GM21825 (cell line): ENCODE measurements around the gene LHFPL6.
A peak's percentile ranks its signal among the peaks of the same experiment; 100 is the strongest.

Source experiments
- ATAC-seq: cut with Tn5 transposase; IDR thresholded peaks from one replicate; pipeline ENCODE4 v1.9.1; 2021; ENCODE audit warnings: mild to moderate bottlenecking, moderate library complexity; ENCODE audit not compliant: unreplicated experiment

Gene LHFPL6

DNA sequence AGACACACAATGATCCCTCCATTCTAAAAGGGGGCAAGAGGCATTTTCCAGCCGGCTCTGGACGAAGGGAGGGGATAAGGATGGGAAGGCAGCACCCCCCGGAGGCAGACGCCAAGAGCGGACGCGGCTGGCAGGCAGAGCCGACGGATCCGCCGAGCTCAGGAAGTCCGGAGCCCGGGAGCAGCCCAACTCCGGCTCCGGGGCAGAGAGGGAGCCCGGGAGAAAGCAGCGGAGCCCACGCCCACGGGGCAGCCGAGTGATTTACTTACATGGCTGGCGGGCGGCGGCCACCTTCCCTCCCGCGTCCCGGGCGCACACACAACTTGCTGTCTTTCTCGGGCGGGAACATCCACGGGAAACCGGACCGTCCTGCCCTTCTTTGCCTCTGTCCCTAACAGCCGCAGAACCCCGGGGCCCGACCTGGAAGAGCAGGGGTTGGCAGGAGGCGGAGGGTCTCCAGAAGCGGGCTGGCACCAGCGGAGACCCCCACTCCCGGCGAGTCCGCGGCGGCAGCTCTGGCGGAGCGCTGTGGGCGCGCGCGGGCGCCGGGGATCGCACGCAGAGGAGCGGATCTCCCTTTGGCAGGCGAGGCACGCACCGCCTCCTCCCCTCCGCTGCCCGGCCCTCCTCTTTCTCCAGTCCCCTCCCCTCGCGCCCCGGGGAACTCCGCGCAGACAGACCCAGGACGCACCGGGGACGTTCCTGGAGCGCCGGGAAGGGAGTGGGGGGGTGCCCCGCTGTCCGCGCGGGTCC lies at the start of gene LHFPL6:
Gene LHFPL6, minus strand, starts transcription at position 580 of the 753 bp plus-strand sequence.
- ATAC-seq, result peak; percentile 92

DNA sequence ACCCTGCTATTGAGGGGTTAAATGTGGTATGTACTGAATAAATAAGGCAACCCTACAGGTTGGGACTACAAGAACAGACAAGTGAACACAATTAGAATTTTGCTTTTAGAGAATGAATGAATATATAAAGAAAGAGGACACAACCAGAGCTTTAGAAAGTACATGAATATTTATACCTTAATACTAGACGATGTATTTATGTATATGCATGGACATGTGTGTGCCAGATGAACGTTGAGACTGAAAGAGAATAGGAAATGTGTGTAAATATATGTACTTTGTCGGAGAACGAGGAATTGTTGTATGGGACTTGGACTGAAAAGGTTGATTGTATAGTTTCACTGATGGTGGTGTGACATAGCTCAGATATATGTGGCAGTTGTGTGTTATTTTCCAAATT lies 43.1 kb upstream of the LHFPL6 start:
- no peak for ATAC-seq

GRCh38 chr13:39641645-39642044 lies 38.7 kb upstream of the LHFPL6 start:
- no peak for ATAC-seq

- no peak for ATAC-seq
Measured at GRCh38 chr13:39637890-39638289, 34.9 kb upstream of the LHFPL6 start.

- no peak for ATAC-seq
Measured at GRCh38 chr13:39635564-39635963, 32.6 kb upstream of the LHFPL6 start.

DNA sequence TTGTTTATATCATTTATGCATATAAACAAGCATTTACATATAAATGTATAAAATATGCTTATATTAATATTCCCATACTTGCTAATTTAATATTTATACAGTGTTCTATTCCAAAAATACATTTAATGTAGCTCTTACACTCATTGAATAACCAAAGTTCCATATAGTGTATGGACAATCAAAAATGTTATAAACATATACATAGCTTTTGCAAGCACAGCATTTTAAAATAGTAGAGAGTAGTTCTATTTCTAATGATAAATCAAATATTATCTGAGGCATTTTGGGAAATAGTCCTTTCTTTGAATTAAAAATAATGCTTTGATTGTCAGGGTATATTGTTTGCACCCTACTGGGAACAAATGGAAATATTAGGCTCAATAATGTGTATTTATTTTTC lies 30.0 kb upstream of the LHFPL6 start:
- ATAC-seq, result no peak

GRCh38 chr13:39631307-39631706 lies 28.3 kb upstream of the LHFPL6 start:
- ATAC-seq, result no peak

- ATAC-seq, result no peak
Measured at GRCh38 chr13:39623466-39623865, 20.5 kb upstream of the LHFPL6 start.

GRCh38 chr13:39618561-39618960 lies 15.6 kb upstream of the LHFPL6 start:
- ATAC-seq, result no peak

GRCh38 chr13:39616087-39616694 lies 13.2 kb upstream of the LHFPL6 start:
- ATAC-seq, result no peak

DNA sequence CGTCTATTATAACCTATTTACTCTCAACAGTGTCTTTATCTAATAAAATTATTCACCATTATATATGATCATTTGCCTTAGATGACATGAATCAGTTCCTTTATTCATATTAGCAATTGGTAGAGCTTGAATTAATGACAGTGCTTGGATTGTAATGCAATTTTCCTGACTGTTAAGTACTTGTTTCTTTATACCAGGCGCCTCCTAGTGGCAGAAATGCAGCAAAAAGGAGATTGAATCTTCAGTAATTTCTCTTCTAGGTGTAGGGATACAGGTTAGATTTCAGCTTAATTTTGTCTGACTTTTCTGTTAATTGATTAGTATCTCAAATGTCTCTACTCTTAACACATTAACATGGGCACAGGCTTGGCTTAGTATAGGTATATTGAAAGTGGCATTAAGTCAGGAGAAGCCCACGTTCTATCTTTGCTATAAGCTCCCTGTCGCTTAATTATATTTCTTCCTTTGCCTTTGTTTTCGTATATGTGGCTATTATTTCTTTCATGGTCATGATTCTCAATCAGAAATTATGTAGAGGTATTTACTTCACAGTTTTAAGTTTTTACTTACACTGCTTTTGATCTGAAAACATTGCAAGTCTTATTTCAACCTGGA lies 9.1 kb upstream of the LHFPL6 start:
- ATAC-seq, result no peak

- no peak for ATAC-seq
Measured at GRCh38 chr13:39607876-39608275, 4.9 kb upstream of the LHFPL6 start.

DNA sequence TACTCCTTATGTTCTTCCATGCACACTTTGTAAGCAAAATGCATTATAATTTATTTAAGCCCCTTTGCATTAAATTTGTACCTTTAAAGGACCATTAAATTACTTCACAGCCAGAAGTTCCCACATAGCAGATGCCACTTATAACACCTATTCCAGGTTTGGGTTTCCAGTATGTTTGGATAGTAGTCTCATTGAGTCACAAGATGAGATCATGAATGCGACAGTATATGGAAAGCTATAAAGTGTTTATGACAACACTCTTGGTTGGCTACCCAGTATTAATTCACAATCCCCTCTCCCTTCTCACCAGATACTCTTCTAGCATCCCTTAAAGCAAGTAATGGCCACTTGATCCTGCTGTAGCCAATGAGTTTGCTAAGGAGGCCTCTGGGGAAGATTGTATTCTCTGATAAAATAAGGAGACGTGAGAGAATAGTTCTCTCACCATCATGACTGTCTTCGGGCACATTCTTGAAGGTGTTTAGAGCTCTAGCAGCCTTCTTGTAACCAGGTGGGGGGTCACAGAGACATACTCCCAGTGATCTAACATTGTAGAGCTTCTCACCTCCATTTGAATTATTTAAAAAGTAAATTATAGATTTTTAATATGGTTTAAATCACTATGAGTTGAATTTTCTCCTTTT lies 2.8 kb upstream of the LHFPL6 start:
- ATAC-seq, result no peak

GRCh38 chr13:39604756-39605155 lies 1.8 kb upstream of the LHFPL6 start:
- no peak for ATAC-seq

DNA sequence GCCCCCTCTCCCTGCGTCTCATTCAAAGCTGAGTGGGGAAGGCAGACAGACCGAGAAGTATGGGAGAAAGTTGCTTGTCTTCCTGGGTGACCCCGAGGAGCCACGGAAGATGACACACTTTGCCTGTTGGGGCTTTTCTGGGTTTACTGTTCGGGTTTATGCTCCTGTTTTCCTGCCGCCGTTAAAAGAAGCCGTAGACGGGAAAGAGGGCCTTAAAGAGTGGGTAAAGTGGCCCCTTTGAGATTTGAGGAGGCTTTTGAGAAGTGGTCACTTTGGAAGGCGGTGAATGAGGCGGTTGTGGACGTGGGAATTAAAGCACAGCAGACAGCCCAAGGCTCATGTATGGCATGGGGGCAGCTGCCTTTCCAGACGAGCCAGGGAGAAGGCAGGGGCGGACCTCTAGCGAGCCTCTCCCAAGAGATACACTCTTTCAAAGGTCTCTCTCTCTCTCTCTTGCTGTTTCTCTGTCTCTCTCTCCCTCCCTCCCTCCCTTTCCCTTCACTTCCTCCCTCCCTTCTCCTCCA lies 493 bp upstream of the LHFPL6 start:
- ATAC-seq, result peak; percentile 27

DNA sequence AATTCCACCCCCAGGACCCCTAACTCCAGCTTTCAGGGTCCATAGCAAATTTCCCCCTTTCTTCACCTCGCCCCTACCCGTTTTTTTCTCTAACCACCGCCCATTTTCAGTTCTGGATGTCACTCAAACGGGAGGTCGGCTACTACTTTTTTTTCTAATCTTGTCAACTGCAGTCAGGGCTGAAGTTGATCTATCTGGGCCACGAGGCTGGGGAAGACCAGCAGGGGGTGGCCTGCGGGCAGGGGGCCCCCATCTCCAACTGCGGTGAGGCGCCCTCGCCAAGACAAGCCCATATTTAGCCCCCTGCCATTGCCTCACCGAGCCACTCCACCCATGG lies 748 bp downstream of the LHFPL6 start:
- ATAC-seq, result peak; percentile 18

DNA sequence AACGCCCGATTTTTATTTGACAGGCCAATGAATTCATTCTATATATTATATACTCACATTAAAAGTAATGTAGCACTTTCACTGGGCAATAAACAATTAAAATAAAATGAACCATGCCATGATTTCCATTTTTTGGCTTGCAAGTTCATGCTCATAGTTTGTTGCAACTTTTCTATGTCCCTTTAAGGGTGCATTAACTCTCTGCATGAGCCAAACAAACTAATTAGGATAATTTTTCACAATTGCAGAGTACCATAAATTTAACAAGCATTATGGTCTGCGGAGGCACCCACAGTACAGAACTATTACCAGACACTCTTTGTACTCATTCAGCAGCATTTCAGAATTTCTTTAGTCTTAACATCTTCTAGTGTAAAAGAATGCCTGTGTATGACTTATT lies 1.4 kb downstream of the LHFPL6 start:
- no peak for ATAC-seq

DNA sequence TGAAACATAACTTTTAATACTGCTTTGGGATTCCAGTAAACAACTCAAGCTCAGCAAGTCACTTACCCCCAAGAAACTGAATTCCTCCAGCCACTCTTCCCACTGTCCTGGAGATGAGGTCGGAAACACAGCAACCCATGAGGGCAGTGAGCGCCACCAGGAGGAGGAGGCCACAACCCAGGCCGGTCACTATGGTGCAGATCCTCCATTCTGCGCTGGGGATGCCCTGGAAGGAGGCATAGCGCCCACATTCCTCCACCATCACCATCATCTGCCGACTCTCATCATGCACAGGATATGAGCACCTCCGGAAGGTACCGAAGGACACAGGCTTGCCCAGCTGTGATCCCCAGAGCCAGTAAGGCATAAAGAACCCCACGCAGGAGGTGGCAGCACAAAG lies 2.2 kb downstream of the LHFPL6 start:
- no peak for ATAC-seq

- ATAC-seq, result no peak
Measured at GRCh38 chr13:39599842-39600241, 3.2 kb downstream of the LHFPL6 start.

DNA sequence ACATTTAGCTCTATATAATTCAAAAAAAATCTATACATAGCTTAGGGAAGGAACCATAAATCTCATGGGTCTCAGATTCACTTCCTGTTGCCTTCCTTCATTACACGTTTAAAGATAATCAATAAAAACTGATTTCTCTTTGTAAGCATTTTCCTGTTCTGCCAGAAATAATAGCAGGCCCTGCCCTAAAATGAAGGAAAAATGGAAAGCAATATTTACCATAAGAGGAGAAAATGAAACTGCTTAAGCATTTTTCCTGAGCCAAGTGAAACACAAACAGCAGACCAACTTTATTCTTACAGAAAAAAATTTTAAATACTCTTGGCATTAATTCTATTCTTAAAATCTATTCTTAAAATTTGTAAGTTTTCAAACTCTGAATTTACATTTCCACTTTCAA lies 4.0 kb downstream of the LHFPL6 start:
- ATAC-seq, result no peak

- no peak for ATAC-seq
Measured at GRCh38 chr13:39597838-39598237, 5.2 kb downstream of the LHFPL6 start.

- ATAC-seq, result no peak
Measured at GRCh38 chr13:39596685-39597084, 6.3 kb downstream of the LHFPL6 start.
